Mucosa of descending colon (tissue), 3 donors: Measurements from ENCODE around the gene CPNE9. TPM values are rescaled to one million over a fixed set of nuclear protein-coding genes. Genes with fewer than 3 reads are reported as not detected.

Experiments
- ATAC-seq: fragments of 200-7000 bp; cut with Tn5 transposase; one replicate; pipeline ENCODE4 v1.9.1; 2020; ENCODE audit warnings: mild to moderate bottlenecking, moderate library complexity
- DNase-seq, 3 donors: peaks; one replicate each; pipeline ENCODE4 v3.0.0-alpha.2; 2020
- H3K36me3 ChIP-seq: fragments of 200-600 bp; one replicate; pipeline ENCODE4 v1.8.0; 2021; ENCODE audit warnings: low read depth, mild to moderate bottlenecking
- H3K4me1 ChIP-seq: fragments of 200-600 bp; one replicate; pipeline ENCODE4 v1.8.0; 2021; ENCODE audit warnings: low read depth, mild to moderate bottlenecking
- H3K4me3 ChIP-seq: fragments of 200-600 bp; one replicate; pipeline ENCODE4 v1.8.0; 2021; ENCODE audit warnings: mild to moderate bottlenecking
- H3K9me3 ChIP-seq: fragments of 200-600 bp; one replicate; pipeline ENCODE4 v1.8.0; 2021; ENCODE audit warnings: mild to moderate bottlenecking
- intact Hi-C, 2 donors: fragments of 100-400 bp; cut with DNase I in 1 of 2; cut with micrococcal nuclease in 1 of 2; formaldehyde crosslinking; loops; one replicate each; pipeline versions ENCODE4 v1.11.0 to v1.11.1; 2022; cut with DNase I, micrococcal nuclease
- total RNA-seq, 3 donors: library from RNA; stranded (reverse); fragmentation: NEBNext Ultra II Directional in 2 of 3; extraction: Animal tissue kit (Norgen Biotek cat#: 25700) in 2 of 3; gene quantifications; one replicate each; pipeline versions ENCODE4 v1.2.1 to v1.2.4, GENCODE V29; 2021 to 2023
- TF ChIP-seq, protein P1 (sequence below): fragments of 200-600 bp; IDR thresholded peaks from one replicate; pipeline ENCODE4 v1.8.0; 2022; ENCODE audit warnings: antibody characterized with exemption, mild to moderate bottlenecking
- donor health status: DM: no; HTN: no; CAD: no; lungs with moderate emphysema.
- donor health status: DM: no; HTN: no; CAD: no.
- donor health status: DM: no; HTN: yes; CAD: no.

Gene CPNE9
- total RNA-seq, 3 donors from 2014 or later: 0.70 TPM; not detected in 2

DNA sequence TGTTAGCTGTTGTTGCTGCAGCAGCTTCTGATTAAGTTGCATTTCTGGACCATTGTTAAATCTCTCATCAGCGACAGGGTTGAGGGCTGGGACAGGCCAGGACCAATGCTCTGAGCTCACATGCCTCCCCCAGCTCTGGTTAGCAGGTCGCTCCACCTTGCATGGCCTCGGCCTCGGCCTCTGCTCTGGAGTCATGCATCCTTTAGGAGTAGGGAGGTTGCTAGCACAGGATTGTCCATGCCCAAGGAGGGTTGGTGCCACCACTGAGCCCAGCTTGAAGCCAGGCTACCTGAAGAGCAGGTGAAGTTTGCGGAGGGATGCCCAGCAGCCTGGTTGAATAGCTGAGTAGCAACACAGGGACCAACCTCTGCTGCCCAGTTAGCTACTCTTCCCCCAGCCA, 11.2 kb upstream of the CPNE9 start:
- intact Hi-C loops: no loop called here
- no peak for ATAC-seq
- Histone ChIP-seq H3K4me1 (no peaks in the 10 kb centered on the region), H3K9me3 (no peaks in the 10 kb centered on the region), H3K4me3 (no peak overlapping the region), H3K36me3 (peaks cover 10% of the 10 kb centered on the region)
- DNase-seq: no peak
- TF ChIP-seq, protein P1, sequence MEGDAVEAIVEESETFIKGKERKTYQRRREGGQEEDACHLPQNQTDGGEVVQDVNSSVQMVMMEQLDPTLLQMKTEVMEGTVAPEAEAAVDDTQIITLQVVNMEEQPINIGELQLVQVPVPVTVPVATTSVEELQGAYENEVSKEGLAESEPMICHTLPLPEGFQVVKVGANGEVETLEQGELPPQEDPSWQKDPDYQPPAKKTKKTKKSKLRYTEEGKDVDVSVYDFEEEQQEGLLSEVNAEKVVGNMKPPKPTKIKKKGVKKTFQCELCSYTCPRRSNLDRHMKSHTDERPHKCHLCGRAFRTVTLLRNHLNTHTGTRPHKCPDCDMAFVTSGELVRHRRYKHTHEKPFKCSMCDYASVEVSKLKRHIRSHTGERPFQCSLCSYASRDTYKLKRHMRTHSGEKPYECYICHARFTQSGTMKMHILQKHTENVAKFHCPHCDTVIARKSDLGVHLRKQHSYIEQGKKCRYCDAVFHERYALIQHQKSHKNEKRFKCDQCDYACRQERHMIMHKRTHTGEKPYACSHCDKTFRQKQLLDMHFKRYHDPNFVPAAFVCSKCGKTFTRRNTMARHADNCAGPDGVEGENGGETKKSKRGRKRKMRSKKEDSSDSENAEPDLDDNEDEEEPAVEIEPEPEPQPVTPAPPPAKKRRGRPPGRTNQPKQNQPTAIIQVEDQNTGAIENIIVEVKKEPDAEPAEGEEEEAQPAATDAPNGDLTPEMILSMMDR: no peak

DNA sequence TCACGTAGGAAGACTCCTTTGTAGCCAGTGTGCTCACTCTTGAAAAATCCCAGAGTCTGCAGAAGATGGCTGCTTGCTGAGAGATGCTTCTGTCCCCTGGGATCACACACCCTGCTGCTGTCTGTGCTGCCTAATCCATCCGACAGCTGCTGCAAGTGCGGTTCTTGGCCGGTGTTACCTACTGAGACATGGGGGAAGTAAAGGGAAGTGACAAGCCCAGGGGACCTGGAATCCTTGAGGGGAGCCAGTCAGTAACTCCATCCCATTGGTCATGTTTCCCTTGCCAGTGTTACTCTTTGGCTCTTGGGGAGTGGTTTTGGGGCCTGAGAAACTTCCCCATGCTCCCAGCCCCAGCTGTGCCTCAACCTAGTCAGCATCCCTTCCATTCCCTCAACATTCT, 8.3 kb upstream of the CPNE9 start:
- no peaks in the 10 kb centered on the region for H3K36me3 ChIP-seq
- H3K4me1 ChIP-seq: no peaks in the 10 kb centered on the region
- TF ChIP-seq, protein P1: no peak
- ATAC-seq (no peak), DNase-seq (no peak)
- H3K4me3 ChIP-seq: no peak overlapping the region
- H3K9me3 ChIP-seq: no peaks in the 10 kb centered on the region
- intact Hi-C loops: no loop called here

GRCh38 chr3:9695746-9696145, 7.9 kb upstream of the CPNE9 start:
- TF ChIP-seq, protein P1: no peak
- intact Hi-C loops: no loop called here
- no peaks in the 10 kb centered on the region for H3K36me3 ChIP-seq
- DNase-seq (no peak), ATAC-seq (no peak)
- H3K4me1 ChIP-seq: no peaks in the 10 kb centered on the region
- H3K9me3 ChIP-seq: no peaks in the 10 kb centered on the region
- H3K4me3 ChIP-seq: no peak overlapping the region

GRCh38 chr3:9696480-9697220, 7.0 kb upstream of the CPNE9 start:
- ATAC-seq: no peak
- Histone ChIP-seq H3K4me1 (no peaks in the 10 kb centered on the region), H3K9me3 (no peaks in the 10 kb centered on the region), H3K36me3 (no peaks in the 10 kb centered on the region), H3K4me3 (no peak overlapping the region)
- TF ChIP-seq, protein P1: no peak
- no peak for DNase-seq
- intact Hi-C loops: no loop called here

DNA sequence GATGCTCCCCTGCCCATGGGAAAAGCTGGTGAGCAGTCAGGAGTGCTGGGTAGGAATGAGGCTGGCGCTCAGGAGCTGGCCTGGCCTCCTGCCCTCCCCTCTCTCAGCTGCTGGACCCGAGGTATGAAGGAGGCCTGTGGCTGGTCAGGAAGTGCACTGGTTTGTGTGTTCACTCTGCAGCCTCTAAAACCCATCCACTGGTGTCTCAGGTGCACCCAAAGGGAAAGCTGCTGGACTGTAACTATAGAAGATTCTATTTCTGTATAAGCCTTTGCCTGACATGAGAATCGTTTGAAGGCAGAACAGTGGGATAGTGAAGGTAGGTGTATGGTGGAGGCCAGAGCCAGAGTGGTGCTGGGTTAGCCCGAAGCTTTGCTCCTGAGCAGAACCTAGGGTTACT, 5.7 kb upstream of the CPNE9 start:
- ATAC-seq: no peak
- no peak for DNase-seq
- Histone ChIP-seq H3K4me1 (no peaks in the 10 kb centered on the region), H3K4me3 (no peak overlapping the region), H3K9me3 (no peaks in the 10 kb centered on the region), H3K36me3 (no peaks in the 10 kb centered on the region)
- intact Hi-C loops: no loop called here
- TF ChIP-seq, protein P1: no peak
